Measurements from ENCODE around the gene P4HTM. TPM values are rescaled to one million over a fixed set of nuclear protein-coding genes. Genes with fewer than 3 reads are reported as not detected.

P4HTM gene
- total and polyA plus RNA-seq, 2 of the 4 experiments (the other 2 are of a cell fraction), result 10.4 to 26.1 TPM

DNA sequence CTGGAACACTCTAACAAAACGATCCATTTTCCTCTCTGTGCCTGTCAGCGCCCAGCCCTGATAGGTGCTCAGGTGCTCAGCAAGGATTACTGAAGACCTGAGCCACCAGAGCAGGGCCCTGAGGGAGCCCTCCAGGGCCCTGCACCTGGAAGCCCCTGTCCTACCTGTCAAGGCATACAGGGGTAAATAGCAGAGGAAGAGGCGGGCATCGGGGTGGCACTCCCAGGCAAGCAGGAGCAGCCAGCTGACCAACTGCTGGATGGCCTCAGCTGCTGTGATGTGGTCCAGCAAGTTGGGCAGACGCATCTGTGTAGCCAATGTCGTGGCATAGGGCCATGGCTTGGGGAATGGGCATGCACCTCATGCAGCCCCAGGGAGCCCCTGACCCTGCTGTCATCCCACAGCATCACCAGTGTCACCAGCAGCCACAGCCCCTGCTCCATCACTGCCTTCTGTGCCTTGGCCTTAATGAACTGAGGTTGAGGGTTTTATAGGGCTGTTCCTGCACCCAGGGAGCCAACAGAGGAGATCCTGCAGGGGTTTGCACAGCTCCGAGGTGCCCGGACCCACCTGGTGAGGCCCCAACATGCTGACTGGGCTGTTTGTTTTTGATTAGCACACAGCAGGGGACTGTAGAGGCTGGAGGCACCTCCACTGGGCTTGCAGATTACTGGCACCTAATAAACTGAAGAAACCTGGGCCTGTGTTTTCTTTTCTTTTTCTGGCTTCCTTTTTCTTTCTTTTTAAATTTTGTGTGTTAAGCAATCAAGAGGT, 9.2 kb downstream of the P4HTM start:
- BruUV-seq (replicated peaks), result no TSS peak
- ATAC-seq (ENCODE audit: low read depth) (no peak), DNase-seq (no peak)
- Histone ChIP-seq H2BK120ac (ENCODE audit: low read depth, low read length) (no peak overlapping the region), H3K27ac (ENCODE audit: insufficient read depth, low read length) (no peak overlapping the region), H3K4me3 (ENCODE audit: insufficient read depth, low read depth, low read length) (no peak overlapping the region), H3K9me3 (ENCODE audit: control insufficient read depth, insufficient read depth, low read length) (no peaks in the 10 kb centered on the region), H3K27me3 (ENCODE audit: control insufficient read depth, insufficient read depth, low read length) (no peaks in the 10 kb centered on the region), H2BK5ac (ENCODE audit: low read depth, low read length, poor library complexity, severe bottlenecking) (no peak overlapping the region), H3K18ac (ENCODE audit: low read depth, low read length) (no peak overlapping the region), H2AK9ac (replicated peaks; ENCODE audit: low read depth, low read length, poor library complexity) (no peak overlapping the region), H3K23ac (ENCODE audit: low read depth, low read length) (no peak overlapping the region), H2AK5ac (ENCODE audit: low read depth, low read length) (no peak overlapping the region), H3K36me3 (ENCODE audit: control insufficient read depth, insufficient read depth, low read length) (peaks cover 6% of the 10 kb centered on the region; the same call in 1 of the 2 replicates), H3K14ac (replicated peaks; ENCODE audit: low read depth, low read length) (no peak overlapping the region), H2BK20ac (ENCODE audit: low read depth, low read length) (no peak overlapping the region), H3K4ac (ENCODE audit: low read depth, low read length) (no peak overlapping the region), H4K5ac (ENCODE audit: low read depth, low read length) (no peak overlapping the region), H2BK15ac (ENCODE audit: low read depth, low read length) (no peak overlapping the region), H3K9ac (ENCODE audit: low read depth, low read length) (no peak overlapping the region), H3K4me1 (ENCODE audit: control insufficient read depth, insufficient read depth, low read length) (no peaks in the 10 kb centered on the region), H4K20me1 (ENCODE audit: insufficient read depth, low read length) (no peaks in the 10 kb centered on the region; the same call in 1 of the 2 replicates), H3K56ac (ENCODE audit: extremely low read depth, insufficient read depth, low read length) (no peak overlapping the region), H2AFZ (replicated peaks; ENCODE audit: low read length, poor library complexity) (no peak overlapping the region), H4K91ac (ENCODE audit: insufficient read depth, low read depth, low read length) (no peak overlapping the region), H3K79me1 (ENCODE audit: low read depth in 1 of 2, low read length in 2 of 2) (peaks cover 32 to 41% of the 10 kb centered on the region in 2 experiments), H3K9me1 (ENCODE audit: insufficient read depth, low read length) (no peaks in the 10 kb centered on the region; the same call in 1 of the 2 replicates), H3K4me2 (ENCODE audit: low read depth, low read length) (no peak overlapping the region), H4K8ac (ENCODE audit: low read depth in 2 of 2, low read length in 2 of 2) (no peak overlapping the region)
- in situ Hi-C loops (cut with MboI; ENCODE audit: low sequenced_read_pairs) (no loop called here), dilution Hi-C loops (cut with HindIII; ENCODE audit: low sequenced_read_pairs, unreplicated experiment) (no loop called here), intact Hi-C loops (cut with micrococcal nuclease) (no loop called here)
- ChIA-PET CTCF (no interaction called here), POLR2A (ENCODE audit: unreplicated experiment) (no interaction called here)
- 77% methylated on average over 3 of the region's 8 CpGs; no CpG with 5 or more reads in 1 of the 2 experiments for WGBS, 2 experiments (ENCODE audit: extremely low coverage in 2 of 2, insufficient read length in 1 of 2)
- TF ChIP-seq, protein P1, sequence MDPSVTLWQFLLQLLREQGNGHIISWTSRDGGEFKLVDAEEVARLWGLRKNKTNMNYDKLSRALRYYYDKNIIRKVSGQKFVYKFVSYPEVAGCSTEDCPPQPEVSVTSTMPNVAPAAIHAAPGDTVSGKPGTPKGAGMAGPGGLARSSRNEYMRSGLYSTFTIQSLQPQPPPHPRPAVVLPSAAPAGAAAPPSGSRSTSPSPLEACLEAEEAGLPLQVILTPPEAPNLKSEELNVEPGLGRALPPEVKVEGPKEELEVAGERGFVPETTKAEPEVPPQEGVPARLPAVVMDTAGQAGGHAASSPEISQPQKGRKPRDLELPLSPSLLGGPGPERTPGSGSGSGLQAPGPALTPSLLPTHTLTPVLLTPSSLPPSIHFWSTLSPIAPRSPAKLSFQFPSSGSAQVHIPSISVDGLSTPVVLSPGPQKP (IDR thresholded peaks at IDR 0.05; ENCODE audit: borderline replicate concordance, low read depth, low read length), result no peak
- TF ChIP-seq BHLHE40 (IDR thresholded peaks at IDR 0.05; ENCODE audit: low read depth, low read length) (no peak), RFX5 (IDR thresholded peaks at IDR 0.05; ENCODE audit: low read depth, low read length) (no peak), MXI1 (IDR thresholded peaks at IDR 0.05; ENCODE audit: borderline replicate concordance, low read depth, low read length) (no peak)
- TF ChIP-seq, protein P2, sequence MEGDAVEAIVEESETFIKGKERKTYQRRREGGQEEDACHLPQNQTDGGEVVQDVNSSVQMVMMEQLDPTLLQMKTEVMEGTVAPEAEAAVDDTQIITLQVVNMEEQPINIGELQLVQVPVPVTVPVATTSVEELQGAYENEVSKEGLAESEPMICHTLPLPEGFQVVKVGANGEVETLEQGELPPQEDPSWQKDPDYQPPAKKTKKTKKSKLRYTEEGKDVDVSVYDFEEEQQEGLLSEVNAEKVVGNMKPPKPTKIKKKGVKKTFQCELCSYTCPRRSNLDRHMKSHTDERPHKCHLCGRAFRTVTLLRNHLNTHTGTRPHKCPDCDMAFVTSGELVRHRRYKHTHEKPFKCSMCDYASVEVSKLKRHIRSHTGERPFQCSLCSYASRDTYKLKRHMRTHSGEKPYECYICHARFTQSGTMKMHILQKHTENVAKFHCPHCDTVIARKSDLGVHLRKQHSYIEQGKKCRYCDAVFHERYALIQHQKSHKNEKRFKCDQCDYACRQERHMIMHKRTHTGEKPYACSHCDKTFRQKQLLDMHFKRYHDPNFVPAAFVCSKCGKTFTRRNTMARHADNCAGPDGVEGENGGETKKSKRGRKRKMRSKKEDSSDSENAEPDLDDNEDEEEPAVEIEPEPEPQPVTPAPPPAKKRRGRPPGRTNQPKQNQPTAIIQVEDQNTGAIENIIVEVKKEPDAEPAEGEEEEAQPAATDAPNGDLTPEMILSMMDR (conservative IDR thresholded peaks at IDR 0.05; ENCODE audit: low read depth, low read length), result no peak

All from IMR-90 (cell line).